Fibroblast of lung (primary cell): ENCODE results near the gene XXYLT1. TPM values are rescaled to one million over a fixed set of nuclear protein-coding genes. Genes with fewer than 3 reads are reported as not detected.
A peak's percentile ranks its signal among the peaks of the same experiment; 100 is the strongest.

ENCODE experiments used
- DNase-seq, 2 donors: peaks; one replicate each; pipeline versions ENCODE4 v3.0.0 to v3.0.0-alpha.2; 2010; ENCODE audit warnings: low read depth in 2 of 2
- H2AFZ ChIP-seq: 2 replicates; pipeline ENCODE4 v1.5.1; 2012; ENCODE audit warnings: low read length, control low read depth, inconsistent platforms
- H3K27ac ChIP-seq: 2 replicates; pipeline ENCODE4 v1.5.1; 2011; ENCODE audit warnings: low read length, control low read depth; ENCODE audit not compliant: insufficient read depth
- H3K27me3 ChIP-seq: 2 replicates; pipeline ENCODE4 v1.5.1; 2011; ENCODE audit warnings: mild to moderate bottlenecking, low read length; ENCODE audit not compliant: control insufficient read depth, insufficient read depth
- H3K36me3 ChIP-seq: 2 replicates; pipeline ENCODE4 v1.5.1; 2011; ENCODE audit warnings: low read length; ENCODE audit not compliant: control insufficient read depth, insufficient read depth
- H3K4me1 ChIP-seq: 2 replicates; pipeline ENCODE4 v1.5.1; 2011; ENCODE audit warnings: low read length; ENCODE audit not compliant: control insufficient read depth, insufficient read depth; ENCODE audit errors: extremely low read depth
- H3K4me2 ChIP-seq: 2 replicates; pipeline ENCODE4 v1.5.1; 2011; ENCODE audit warnings: low read length, control low read depth; ENCODE audit not compliant: insufficient read depth; ENCODE audit errors: extremely low read depth
- H3K4me3 ChIP-seq, 4 experiments: fragments of 200-600 bp in 1 of 4; sonication (generic) in 1 of 4; replicated peaks in 1 of 4; 2 replicates each; pipeline ENCODE4 v1.5.1; 2011 to 2016; ENCODE audit warnings: low read length in 4 of 4, low read depth in 3 of 4, mild to moderate bottlenecking in 3 of 4, control low read depth in 2 of 4, inconsistent platforms in 1 of 4, mixed read lengths in 1 of 4; ENCODE audit not compliant: insufficient read depth in 1 of 4; ENCODE audit errors: control extremely low read depth in 1 of 4
- H3K79me2 ChIP-seq: 2 replicates; pipeline ENCODE4 v1.5.1; 2012; ENCODE audit warnings: mild to moderate bottlenecking, low read length, inconsistent platforms; ENCODE audit not compliant: control insufficient read depth, insufficient read depth
- H3K9ac ChIP-seq: 2 replicates; pipeline ENCODE4 v1.5.1; 2011; ENCODE audit warnings: mild to moderate bottlenecking, low read length, control low read depth; ENCODE audit not compliant: insufficient read depth
- H3K9me3 ChIP-seq: 2 replicates; pipeline ENCODE4 v1.5.1; 2012; ENCODE audit warnings: low read depth, low read length; ENCODE audit not compliant: control insufficient read depth, insufficient read depth
- H4K20me1 ChIP-seq: 2 replicates; pipeline ENCODE4 v1.5.1; 2011; ENCODE audit warnings: low read length; ENCODE audit not compliant: control insufficient read depth, insufficient read depth; ENCODE audit errors: extremely low read depth
- EZH2 ChIP-seq: IDR thresholded peaks from 2 replicates; pipeline ENCODE4 v1.5.1; 2012; ENCODE audit warnings: low read length, control low read depth, mild to moderate bottlenecking; ENCODE audit errors: missing control alignments
- polyA plus RNA-seq, 2 donors: library from polyadenylated mRNA; depleted of rRNA in 1 of 2; stranded (reverse) in 1 of 2; unstranded in 1 of 2; fragments of >200 nt; gene quantifications; 2 replicates each; pipeline ENCODE4 v1.2.1, GENCODE V29; 2011 to 2012; ENCODE audit warnings: missing spikeins in 1 of 2
- total RNA-seq: library from RNA; depleted of rRNA; stranded (reverse); fragments of >200 nt; gene quantifications from 2 replicates; pipeline ENCODE4 v1.2.1, GENCODE V29; 2014
- TF ChIP-seq, protein P1 (sequence below), 2 donors: IDR thresholded peaks in 1 of 2; conservative IDR thresholded peaks in 1 of 2; 1 replicate in 1 of 2; 2 replicates in 1 of 2; pipeline ENCODE4 v1.5.1; 2011 to 2012; ENCODE audit warnings: low read length in 2 of 2, control low read depth in 1 of 2, inconsistent platforms in 1 of 2, low read depth in 1 of 2, mild to moderate bottlenecking in 1 of 2

Gene XXYLT1
- total and polyA plus RNA-seq, 2 donors (not counting 1 experiment from before 2014, with no cell fraction given), result 12.4 to 18.5 TPM

DNA sequence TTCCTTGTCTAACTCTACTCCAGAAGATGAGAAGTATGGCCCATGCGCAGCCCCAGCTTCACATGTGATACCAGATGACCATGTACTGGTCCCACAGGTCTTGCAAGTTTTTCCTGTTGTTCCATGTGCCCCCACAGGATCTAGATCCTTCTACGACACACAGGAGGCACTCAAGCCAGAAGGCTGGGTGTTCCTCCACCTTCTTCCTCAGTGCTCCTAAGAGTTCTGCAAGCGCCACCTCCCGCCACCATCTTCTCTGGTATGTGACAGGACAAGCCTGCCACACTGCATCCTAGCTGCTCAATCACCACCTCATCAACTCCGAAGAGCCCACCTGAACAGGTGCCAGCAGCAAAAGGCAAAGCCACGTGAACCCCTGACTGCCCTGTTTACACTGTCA is 43.1 kb downstream of the XXYLT1 start:
- H3K79me2 ChIP-seq, result no peaks in the 10 kb centered on the region
- DNase-seq, result no peak
- no peak overlapping the region for H3K27ac ChIP-seq
- H3K9me3 ChIP-seq, result no peaks in the 10 kb centered on the region
- TF ChIP-seq, protein P1, sequence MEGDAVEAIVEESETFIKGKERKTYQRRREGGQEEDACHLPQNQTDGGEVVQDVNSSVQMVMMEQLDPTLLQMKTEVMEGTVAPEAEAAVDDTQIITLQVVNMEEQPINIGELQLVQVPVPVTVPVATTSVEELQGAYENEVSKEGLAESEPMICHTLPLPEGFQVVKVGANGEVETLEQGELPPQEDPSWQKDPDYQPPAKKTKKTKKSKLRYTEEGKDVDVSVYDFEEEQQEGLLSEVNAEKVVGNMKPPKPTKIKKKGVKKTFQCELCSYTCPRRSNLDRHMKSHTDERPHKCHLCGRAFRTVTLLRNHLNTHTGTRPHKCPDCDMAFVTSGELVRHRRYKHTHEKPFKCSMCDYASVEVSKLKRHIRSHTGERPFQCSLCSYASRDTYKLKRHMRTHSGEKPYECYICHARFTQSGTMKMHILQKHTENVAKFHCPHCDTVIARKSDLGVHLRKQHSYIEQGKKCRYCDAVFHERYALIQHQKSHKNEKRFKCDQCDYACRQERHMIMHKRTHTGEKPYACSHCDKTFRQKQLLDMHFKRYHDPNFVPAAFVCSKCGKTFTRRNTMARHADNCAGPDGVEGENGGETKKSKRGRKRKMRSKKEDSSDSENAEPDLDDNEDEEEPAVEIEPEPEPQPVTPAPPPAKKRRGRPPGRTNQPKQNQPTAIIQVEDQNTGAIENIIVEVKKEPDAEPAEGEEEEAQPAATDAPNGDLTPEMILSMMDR (conservative IDR thresholded peaks at IDR 0.05 in 1 of 2, IDR thresholded peaks at IDR 0.05 in 1 of 2; ENCODE audit: low read depth in 1 of 2, low read length in 2 of 2), result no peak
- TF ChIP-seq EZH2, result no peak
- no peak overlapping the region for H3K9ac ChIP-seq
- peaks cover 5% of the 10 kb centered on the region for H3K4me1 ChIP-seq
- H2AFZ ChIP-seq, result no peak overlapping the region
- H4K20me1 ChIP-seq, result no peaks in the 10 kb centered on the region
- no peak overlapping the region for H3K4me3 ChIP-seq
- no peaks in the 10 kb centered on the region for H3K27me3 ChIP-seq
- H3K4me2 ChIP-seq, result no peak overlapping the region
- H3K36me3 ChIP-seq, result no peaks in the 10 kb centered on the region

DNA sequence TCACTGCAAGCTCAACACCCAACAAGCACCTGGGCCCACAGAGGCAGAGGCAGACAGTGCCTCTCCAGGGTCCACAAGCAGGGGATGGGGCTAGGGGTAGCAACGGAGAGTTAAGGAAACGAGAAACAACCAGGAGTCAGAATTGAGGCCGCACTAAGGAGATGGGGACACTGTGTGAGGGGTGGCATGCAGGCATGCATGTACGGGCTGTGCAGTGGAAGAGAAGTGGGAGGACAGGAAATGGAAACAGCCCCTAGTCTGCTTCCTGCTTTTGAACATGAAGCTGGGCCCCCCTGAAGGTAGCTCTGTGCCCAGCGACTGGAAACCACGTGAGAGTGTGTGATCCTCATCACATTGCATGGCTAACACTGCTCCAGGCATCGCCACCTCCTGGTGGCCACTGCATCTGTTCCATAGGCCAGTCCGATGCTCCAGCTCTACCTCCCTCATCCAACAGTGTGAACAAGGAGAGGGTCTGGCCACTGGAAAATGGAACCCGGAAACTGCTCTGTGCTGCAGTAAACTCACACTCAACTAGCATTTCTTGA is 44.0 kb downstream of the XXYLT1 start:
- H3K36me3 ChIP-seq, result no peaks in the 10 kb centered on the region
- peak in 1 of 2 donors; percentile 31 for DNase-seq
- no peaks in the 10 kb centered on the region for H3K9me3 ChIP-seq
- H3K9ac ChIP-seq, result no peak overlapping the region
- H2AFZ ChIP-seq, result no peak overlapping the region
- no peak for TF ChIP-seq EZH2
- TF ChIP-seq, protein P1 (conservative IDR thresholded peaks at IDR 0.05 in 1 of 2, IDR thresholded peaks at IDR 0.05 in 1 of 2; ENCODE audit: low read depth in 1 of 2, low read length in 2 of 2), result peak; percentile 25 to 56
- no peaks in the 10 kb centered on the region for H3K79me2 ChIP-seq
- no peaks in the 10 kb centered on the region for H3K27me3 ChIP-seq
- H3K27ac ChIP-seq, result no peak overlapping the region
- H3K4me3 ChIP-seq, result no peak overlapping the region
- H3K4me1 ChIP-seq, result peaks cover 5% of the 10 kb centered on the region
- no peaks in the 10 kb centered on the region for H4K20me1 ChIP-seq
- H3K4me2 ChIP-seq, result no peak overlapping the region

DNA sequence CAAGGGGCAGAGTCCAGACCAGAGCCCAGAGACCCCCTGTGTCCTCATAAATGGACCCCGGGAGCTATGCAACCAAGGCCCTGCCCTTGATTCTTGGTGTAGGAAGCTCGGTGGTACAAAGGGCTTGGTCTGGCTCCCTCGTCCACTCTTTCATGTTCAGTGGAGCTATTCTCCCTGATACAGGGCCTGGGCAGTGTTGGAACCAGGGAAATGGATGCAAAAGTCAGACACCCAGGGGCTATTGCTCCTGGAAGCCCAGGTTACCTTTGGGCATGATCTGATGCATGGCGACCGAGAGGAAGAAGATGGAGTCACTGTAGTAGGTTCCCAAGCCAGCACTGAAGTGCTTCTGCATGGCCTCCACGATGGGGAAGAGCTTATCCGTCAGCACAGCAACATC is 44.5 kb downstream of the XXYLT1 start:
- TF ChIP-seq, protein P1 (conservative IDR thresholded peaks at IDR 0.05 in 1 of 2, IDR thresholded peaks at IDR 0.05 in 1 of 2; ENCODE audit: low read depth in 1 of 2, low read length in 2 of 2), result no peak
- TF ChIP-seq EZH2, result no peak
- peaks cover 5% of the 10 kb centered on the region for H3K4me1 ChIP-seq

More for the DNA sequence above, 44.5 kb downstream of the XXYLT1 start:
- H3K4me2 ChIP-seq, result no peak overlapping the region
- no peaks in the 10 kb centered on the region for H4K20me1 ChIP-seq
- H3K36me3 ChIP-seq, result no peaks in the 10 kb centered on the region
- no peaks in the 10 kb centered on the region for H3K9me3 ChIP-seq
- no peak overlapping the region for H3K27ac ChIP-seq
- H2AFZ ChIP-seq, result no peak overlapping the region
- no peak for DNase-seq
- no peaks in the 10 kb centered on the region for H3K79me2 ChIP-seq
- H3K9ac ChIP-seq, result no peak overlapping the region
- H3K4me3 ChIP-seq, result no peak overlapping the region
- H3K27me3 ChIP-seq, result no peaks in the 10 kb centered on the region
